ENCODE measurements around the gene COL20A1. TPM values are rescaled to one million over a fixed set of nuclear protein-coding genes. Genes with fewer than 3 reads are reported as not detected.

The COL20A1 gene
- total RNA-seq, 4 donors from 2014 or later, result not detected

GRCh38 chr20:63308218-63308911 lies 15.4 kb downstream of the COL20A1 start:
- TF ChIP-seq CTCF (IDR thresholded peaks at IDR 0.05) (no peak), POLR2A (IDR thresholded peaks at IDR 0.05) (no peak)
- no peak for DNase-seq (ENCODE audit: low spot score in 2 of 2)
- intact Hi-C loops (cut with DNase I; ENCODE audit: low total_unique reads), result no loop called here
- 71 to 77% methylated on average over 14 to 23 of the region's 30 CpGs for WGBS, 2 donors
- no peak overlapping the region for H3K4me3 ChIP-seq (ENCODE audit: low read depth, poor library complexity, severe bottlenecking)

- DNase-seq (ENCODE audit: low spot score in 2 of 2), result no peak
- H3K4me3 ChIP-seq (ENCODE audit: low read depth, poor library complexity, severe bottlenecking), result no peak overlapping the region
- intact Hi-C loops (cut with DNase I; ENCODE audit: low total_unique reads), result loop anchor here (10.0 kb wide), 1 partner anchor 75 kb away; no protein-coding TSS in a partner anchor
- WGBS, 2 donors, result 32 to 43% methylated on average over 22 to 32 of the region's 35 CpGs
- TF ChIP-seq CTCF (IDR thresholded peaks at IDR 0.05), result peak in 1 of 3 donors; percentile 8
- no peak for TF ChIP-seq POLR2A (IDR thresholded peaks at IDR 0.05)
These were observed 16.5 kb downstream of the COL20A1 start for GRCh38 chr20:63309261-63310071.

GRCh38 chr20:63310265-63310991 lies 17.4 kb downstream of the COL20A1 start:
- WGBS, 2 donors, result 49 to 61% methylated on average over 14 to 17 of the region's 20 CpGs
- H3K4me3 ChIP-seq (ENCODE audit: low read depth, poor library complexity, severe bottlenecking), result no peak overlapping the region
- intact Hi-C loops (cut with DNase I; ENCODE audit: low total_unique reads), result loop anchor here (10.0 kb wide), 1 partner anchor 74 kb away; no protein-coding TSS in a partner anchor
- DNase-seq (ENCODE audit: low spot score in 2 of 2), result no peak
- TF ChIP-seq CTCF (IDR thresholded peaks at IDR 0.05) (no peak), POLR2A (IDR thresholded peaks at IDR 0.05) (no peak)

GRCh38 chr20:63311186-63311832 lies 18.3 kb downstream of the COL20A1 start:
- no peak for DNase-seq (ENCODE audit: low spot score in 2 of 2)
- H3K4me3 ChIP-seq (ENCODE audit: low read depth, poor library complexity, severe bottlenecking), result no peak overlapping the region
- intact Hi-C loops (cut with DNase I; ENCODE audit: low total_unique reads), result loop anchor here (10.0 kb wide), 1 partner anchor 73 kb away; no protein-coding TSS in a partner anchor
- TF ChIP-seq POLR2A (IDR thresholded peaks at IDR 0.05), result no peak
- no peak for TF ChIP-seq CTCF (IDR thresholded peaks at IDR 0.05)
- 61 to 63% methylated on average over 23 to 28 of the region's 29 CpGs for WGBS, 2 donors

GRCh38 chr20:63311833-63312243 lies 18.9 kb downstream of the COL20A1 start:
- TF ChIP-seq CTCF (IDR thresholded peaks at IDR 0.05), result no peak
- TF ChIP-seq POLR2A (IDR thresholded peaks at IDR 0.05), result no peak
- intact Hi-C loops (cut with DNase I; ENCODE audit: low total_unique reads), result loop anchor here (10.0 kb wide), 1 partner anchor 73 kb away; no protein-coding TSS in a partner anchor
- H3K4me3 ChIP-seq (ENCODE audit: low read depth, poor library complexity, severe bottlenecking), result no peak overlapping the region
- 69% methylated on average over 13 to 18 of the region's 18 CpGs for WGBS, 2 donors
- DNase-seq (ENCODE audit: low spot score in 2 of 2), result no peak
